Calu3 (cell line): ENCODE data around the gene CLEC10A. TPM values are rescaled to one million over a fixed set of nuclear protein-coding genes. Genes with fewer than 3 reads are reported as not detected.

Experiments used
- BruUV-seq: library from RNA; stranded (reverse); fragments of 400-500 nt; replicated peaks from 2 replicates; lab custom pipeline; 2021; lab: Mats Ljungman, UMichigan
- CTCF ChIA-PET: fragments of 300-600 bp; sonication (Branson Sonifier 250); formaldehyde crosslinking; loops from one replicate; lab custom pipeline; 2022; ENCODE audit warnings: antibody characterized with exemption; lab: Charles Lee
- DNase-seq: peaks from one replicate; pipeline ENCODE4 v3.0.0; 2022
- H3K27ac Mint-ChIP-seq: one replicate; pipeline ENCODE4 v1.8.0; 2022; ENCODE audit warnings: mixed read lengths; ENCODE audit not compliant: unreplicated experiment
- H3K27me3 Mint-ChIP-seq: one replicate; pipeline ENCODE4 v1.8.0; 2022; ENCODE audit warnings: mixed read lengths; ENCODE audit not compliant: unreplicated experiment
- H3K36me3 Mint-ChIP-seq: one replicate; pipeline ENCODE4 v1.8.0; 2022; ENCODE audit warnings: mild to moderate bottlenecking, moderate library complexity, mixed read lengths; ENCODE audit not compliant: insufficient read depth, unreplicated experiment
- H3K4me1 Mint-ChIP-seq: one replicate; pipeline ENCODE4 v1.8.0; 2022; ENCODE audit warnings: mild to moderate bottlenecking, low read depth, mixed read lengths; ENCODE audit not compliant: unreplicated experiment
- H3K4me3 Mint-ChIP-seq: one replicate; pipeline ENCODE4 v1.8.0; 2022; ENCODE audit warnings: mild to moderate bottlenecking, low read depth, moderate library complexity, mixed read lengths; ENCODE audit not compliant: unreplicated experiment
- H3K9me3 Mint-ChIP-seq: one replicate; pipeline ENCODE4 v1.8.0; 2022; ENCODE audit warnings: low read depth, mixed read lengths; ENCODE audit not compliant: unreplicated experiment
- CTCF ChIP-seq: fragments of 200-600 bp; IDR thresholded peaks from one replicate; pipeline ENCODE4 v1.8.0; 2022; ENCODE audit warnings: antibody characterized with exemption; ENCODE audit not compliant: unreplicated experiment
- intact Hi-C: fragments of 100-400 bp; cut with micrococcal nuclease; formaldehyde crosslinking; loops from one replicate; pipeline ENCODE4 v1.10.0; 2022; ENCODE audit not compliant: unreplicated experiment
- total RNA-seq: library from RNA; stranded (reverse); gene quantifications from 2 replicates; pipeline ENCODE4 v1.2.3, GENCODE V29; 2022

CLEC10A gene
- total RNA-seq, 1 experiment from 2014 or later: not detected

- CTCF ChIA-PET: no interaction called here
- Mint-ChIP-seq H3K27ac (peak overlapping the region; percentile 44), H3K4me3 (peak overlapping the region; percentile 32), H3K27me3 (no peaks in the 10 kb centered on the region), H3K36me3 (peaks cover 32% of the 10 kb centered on the region), H3K9me3 (no peaks in the 10 kb centered on the region), H3K4me1 (peaks cover 21% of the 10 kb centered on the region)
- no peak for DNase-seq
- no peak for TF ChIP-seq CTCF
- intact Hi-C loops: no loop called here
- no TSS peak for BruUV-seq
These were observed 38.2 kb downstream of the CLEC10A start for GRCh38 chr17:7041607-7042500.

- no peak for TF ChIP-seq CTCF
- intact Hi-C loops: no loop called here
- H3K9me3 Mint-ChIP-seq: no peaks in the 10 kb centered on the region
- no peaks in the 10 kb centered on the region for H3K27me3 Mint-ChIP-seq
- no peak for DNase-seq
- CTCF ChIA-PET: no interaction called here
- no peak overlapping the region for H3K27ac Mint-ChIP-seq
- peaks cover 9% of the 10 kb centered on the region for H3K4me1 Mint-ChIP-seq
- no TSS peak for BruUV-seq
- H3K4me3 Mint-ChIP-seq: no peak overlapping the region
- peaks cover 40% of the 10 kb centered on the region for H3K36me3 Mint-ChIP-seq
These were observed 40.2 kb downstream of the CLEC10A start for GRCh38 chr17:7039832-7040231.

GRCh38 chr17:7038025-7038862 lies 41.8 kb downstream of the CLEC10A start:
- CTCF ChIA-PET: no interaction called here
- H3K9me3 Mint-ChIP-seq: no peaks in the 10 kb centered on the region
- no peaks in the 10 kb centered on the region for H3K27me3 Mint-ChIP-seq
- no peak overlapping the region for H3K27ac Mint-ChIP-seq
- peaks cover 9% of the 10 kb centered on the region for H3K4me1 Mint-ChIP-seq
- intact Hi-C loops: no loop called here
- no peak for TF ChIP-seq CTCF
- no TSS peak for BruUV-seq
- H3K36me3 Mint-ChIP-seq: peaks cover 38% of the 10 kb centered on the region
- no peak for DNase-seq
- H3K4me3 Mint-ChIP-seq: peak overlapping the region; percentile 38

GRCh38 chr17:7035591-7036368 lies 44.3 kb downstream of the CLEC10A start, which contains the start of gene SLC16A13:
Gene SLC16A13 (plus strand): TSS chr17:7036015. CDS start chr17:7036383, 368 bp downstream.
- no TSS peak for BruUV-seq
- peak; percentile 92 for DNase-seq
- H3K27ac Mint-ChIP-seq: peak within 1 kb of the TSS; percentile 71
- peak within 1 kb of the TSS; percentile 94 for H3K4me3 Mint-ChIP-seq
- no peak for TF ChIP-seq CTCF
- CTCF ChIA-PET: interaction anchor here (0.6 to 1.6 kb wide), 6 partner anchors 10 to 129 kb away, joined by 3 to 11 read pairs (median 4); no protein-coding TSS in a partner anchor
- intact Hi-C loops: no loop called here
- H3K9me3 Mint-ChIP-seq: no peaks in the 10 kb centered on the region
- H3K36me3 Mint-ChIP-seq: peaks cover 19% of the 10 kb centered on the region
- no peaks in the 10 kb centered on the region for H3K27me3 Mint-ChIP-seq
- H3K4me1 Mint-ChIP-seq: peaks cover 9% of the 10 kb centered on the region
